Measurements from ENCODE around the gene FAM53C. TPM values are rescaled to one million over a fixed set of nuclear protein-coding genes. Genes with fewer than 3 reads are reported as not detected.

FAM53C gene
- total RNA-seq, 1 donor from 2014 or later, result 53.6 TPM

DNA sequence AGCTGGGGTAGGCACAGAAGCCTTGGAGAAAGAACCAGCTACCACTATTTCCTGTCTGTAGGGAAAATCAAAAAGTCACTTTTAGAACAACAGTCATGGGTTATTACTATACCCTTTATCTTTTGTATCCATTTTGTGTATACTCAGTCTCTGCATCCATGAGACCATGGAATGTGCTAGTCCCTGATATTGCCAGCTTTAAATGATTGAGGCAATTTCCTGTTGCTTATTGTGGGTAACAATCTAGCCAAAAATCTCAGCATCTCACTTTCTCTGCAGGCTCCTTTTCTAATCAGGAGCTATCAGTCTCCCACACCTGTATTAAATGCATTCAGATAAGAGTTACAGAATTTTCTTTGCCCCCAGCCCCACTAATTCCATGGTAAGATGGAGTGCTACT is 13.5 kb downstream of the FAM53C start:
- Mint-ChIP-seq H3K4me3 (peak overlapping the region; percentile 68), H3K4me1 (peaks cover 27% of the 10 kb centered on the region), H3K9me3 (peaks cover 15% of the 10 kb centered on the region), H3K27ac (no peak overlapping the region), H3K36me3 (peaks cover 33% of the 10 kb centered on the region), H3K27me3 (ENCODE audit: low read depth) (no peaks in the 10 kb centered on the region)
- TF ChIP-seq, protein P1, sequence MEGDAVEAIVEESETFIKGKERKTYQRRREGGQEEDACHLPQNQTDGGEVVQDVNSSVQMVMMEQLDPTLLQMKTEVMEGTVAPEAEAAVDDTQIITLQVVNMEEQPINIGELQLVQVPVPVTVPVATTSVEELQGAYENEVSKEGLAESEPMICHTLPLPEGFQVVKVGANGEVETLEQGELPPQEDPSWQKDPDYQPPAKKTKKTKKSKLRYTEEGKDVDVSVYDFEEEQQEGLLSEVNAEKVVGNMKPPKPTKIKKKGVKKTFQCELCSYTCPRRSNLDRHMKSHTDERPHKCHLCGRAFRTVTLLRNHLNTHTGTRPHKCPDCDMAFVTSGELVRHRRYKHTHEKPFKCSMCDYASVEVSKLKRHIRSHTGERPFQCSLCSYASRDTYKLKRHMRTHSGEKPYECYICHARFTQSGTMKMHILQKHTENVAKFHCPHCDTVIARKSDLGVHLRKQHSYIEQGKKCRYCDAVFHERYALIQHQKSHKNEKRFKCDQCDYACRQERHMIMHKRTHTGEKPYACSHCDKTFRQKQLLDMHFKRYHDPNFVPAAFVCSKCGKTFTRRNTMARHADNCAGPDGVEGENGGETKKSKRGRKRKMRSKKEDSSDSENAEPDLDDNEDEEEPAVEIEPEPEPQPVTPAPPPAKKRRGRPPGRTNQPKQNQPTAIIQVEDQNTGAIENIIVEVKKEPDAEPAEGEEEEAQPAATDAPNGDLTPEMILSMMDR (IDR thresholded peaks at IDR 0.05; ENCODE audit: unreplicated experiment), result no peak
- no peak for DNase-seq (ENCODE audit: low spot score in 2 of 2, unreplicated experiment in 2 of 2)

DNA sequence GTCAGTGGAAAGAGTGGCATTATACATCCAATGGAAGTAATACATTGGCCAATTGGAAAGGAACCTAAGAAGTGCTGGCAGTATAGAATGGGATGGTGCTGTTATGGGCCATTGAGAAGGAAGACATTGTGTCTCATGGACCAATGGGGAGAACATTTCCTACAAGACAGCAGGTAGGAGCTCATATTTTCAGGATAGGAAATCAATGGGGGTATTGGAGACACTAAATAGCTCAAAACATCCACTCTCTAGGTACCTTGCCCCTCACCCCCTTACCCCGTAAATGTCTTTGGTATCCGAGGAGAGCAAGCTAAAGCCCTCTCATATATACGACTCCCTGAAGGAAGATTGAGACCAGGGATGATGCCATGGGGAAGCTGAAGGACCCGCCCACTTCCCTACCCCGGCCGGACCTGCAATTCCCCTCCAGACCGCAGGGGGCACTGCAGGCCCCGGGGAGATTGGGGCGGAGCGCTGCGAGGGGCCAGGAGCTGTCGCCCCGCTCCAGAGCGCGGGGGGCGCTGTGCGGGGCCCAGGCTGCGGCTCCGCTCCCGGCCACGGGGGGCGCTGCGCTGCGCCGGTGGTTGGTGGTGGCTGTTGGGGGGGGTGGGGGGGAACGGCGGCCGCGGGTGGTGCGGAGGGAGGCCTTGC is 14.1 kb downstream of the FAM53C start, which contains the start of gene KDM3B:
Gene KDM3B, plus strand, starts transcription at position 615 of the 651 bp plus-strand sequence. CDS start 111 bp downstream, outside the sequence.
- TF ChIP-seq, protein P1 (IDR thresholded peaks at IDR 0.05; ENCODE audit: unreplicated experiment), result peak; percentile 97
- Mint-ChIP-seq H3K4me1 (peaks cover 27% of the 10 kb centered on the region), H3K27ac (peak within 1 kb of the TSS; percentile 98)

GRCh38 chr5:138352722-138353559 is 14.9 kb downstream of the FAM53C start:
- peak; percentile 27 to 75 for DNase-seq (ENCODE audit: low spot score in 2 of 2, unreplicated experiment in 2 of 2)

More for the DNA sequence above, 14.1 kb downstream of the FAM53C start, which contains the start of gene KDM3B:
- Mint-ChIP-seq H3K36me3 (peaks cover 26% of the 10 kb centered on the region), H3K9me3 (peaks cover 15% of the 10 kb centered on the region), H3K27me3 (ENCODE audit: low read depth) (no peaks in the 10 kb centered on the region), H3K4me3 (peak within 1 kb of the TSS; percentile 91)
- DNase-seq (ENCODE audit: low spot score in 2 of 2, unreplicated experiment in 2 of 2), result peak; percentile 80 to 95

GRCh38 chr5:138353560-138354080 is 15.6 kb downstream of the FAM53C start:
- no peak for DNase-seq (ENCODE audit: low spot score in 2 of 2, unreplicated experiment in 2 of 2)
- Mint-ChIP-seq H3K4me3 (peak overlapping the region; percentile 91), H3K27ac (peak overlapping the region; percentile 98), H3K27me3 (ENCODE audit: low read depth) (no peaks in the 10 kb centered on the region), H3K9me3 (peaks cover 15% of the 10 kb centered on the region), H3K36me3 (peaks cover 22% of the 10 kb centered on the region), H3K4me1 (peaks cover 27% of the 10 kb centered on the region)
- TF ChIP-seq, protein P1 (IDR thresholded peaks at IDR 0.05; ENCODE audit: unreplicated experiment), result no peak

More at GRCh38 chr5:138352722-138353559, 14.9 kb downstream of the FAM53C start:
- Mint-ChIP-seq H3K27ac (peak overlapping the region; percentile 98), H3K27me3 (ENCODE audit: low read depth) (no peaks in the 10 kb centered on the region), H3K36me3 (peaks cover 22% of the 10 kb centered on the region), H3K4me3 (peak overlapping the region; percentile 91), H3K9me3 (peaks cover 15% of the 10 kb centered on the region), H3K4me1 (peaks cover 27% of the 10 kb centered on the region)
- TF ChIP-seq, protein P1 (IDR thresholded peaks at IDR 0.05; ENCODE audit: unreplicated experiment), result no peak

GRCh38 chr5:138354387-138354786 is 16.3 kb downstream of the FAM53C start:
- H3K4me1 Mint-ChIP-seq, result peaks cover 27% of the 10 kb centered on the region
- TF ChIP-seq, protein P1 (IDR thresholded peaks at IDR 0.05; ENCODE audit: unreplicated experiment), result no peak
- peak overlapping the region; percentile 98 for H3K27ac Mint-ChIP-seq
- DNase-seq (ENCODE audit: low spot score in 2 of 2, unreplicated experiment in 2 of 2), result no peak
- H3K27me3 Mint-ChIP-seq (ENCODE audit: low read depth), result no peaks in the 10 kb centered on the region
- peaks cover 15% of the 10 kb centered on the region for H3K9me3 Mint-ChIP-seq
- H3K4me3 Mint-ChIP-seq, result peak overlapping the region; percentile 91
- H3K36me3 Mint-ChIP-seq, result peaks cover 19% of the 10 kb centered on the region

Data from mesothelial cell of epicardium (in vitro differentiated cells).